Keratinocyte (primary cell): Measurements from ENCODE around the gene C2orf69. TPM values are rescaled to one million over a fixed set of nuclear protein-coding genes. Genes with fewer than 3 reads are reported as not detected.

Experiments used
- DNase-seq: peaks from one replicate; pipeline ENCODE4 v3.0.0-alpha.2; 2011; ENCODE audit warnings: low read depth, missing footprints, low spot score
- FAIRE-seq: peaks from 2 replicates; lab custom pipeline; 2011; peaks lifted over from hg19 to GRCh38; lab: Jason Lieb, UNC
- H2AFZ ChIP-seq: 2 replicates; pipeline ENCODE4 v1.6.0; 2012; ENCODE audit warnings: low read length, control low read depth, inconsistent platforms; ENCODE audit not compliant: control insufficient read depth
- H3K27ac ChIP-seq: 2 replicates; pipeline ENCODE4 v1.5.1; 2011; ENCODE audit warnings: low read length; ENCODE audit not compliant: control insufficient read depth, insufficient read depth
- H3K27me3 ChIP-seq: 3 replicates; pipeline ENCODE4 v1.6.0; 2011; ENCODE audit warnings: low read length; ENCODE audit not compliant: control insufficient read depth, insufficient read depth; ENCODE audit errors: extremely low read depth
- H3K36me3 ChIP-seq, 2 experiments: 2 replicates in 1 of 2; 3 replicates in 1 of 2; pipeline ENCODE4 v1.5.1; 2011; ENCODE audit warnings: low read length in 2 of 2, mild to moderate bottlenecking in 1 of 2; ENCODE audit not compliant: control insufficient read depth in 2 of 2, insufficient read depth in 2 of 2; ENCODE audit errors: extremely low read depth in 1 of 2
- H3K4me1 ChIP-seq: 3 replicates; pipeline ENCODE4 v1.5.1; 2011; ENCODE audit warnings: low read length; ENCODE audit not compliant: control insufficient read depth, insufficient read depth; ENCODE audit errors: extremely low read depth
- H3K4me2 ChIP-seq: 3 replicates; pipeline ENCODE4 v1.6.0; 2011; ENCODE audit warnings: low read depth, low read length; ENCODE audit not compliant: control insufficient read depth, insufficient read depth; ENCODE audit errors: extremely low read depth
- H3K4me3 ChIP-seq, 3 experiments: fragments of 200-600 bp in 1 of 3; sonication (generic) in 1 of 3; 2 replicates in 2 of 3; 3 replicates in 1 of 3; pipeline ENCODE4 v1.5.1; 2011 to 2016; ENCODE audit warnings: low read length in 3 of 3, mild to moderate bottlenecking in 3 of 3, control low read depth in 2 of 3, inconsistent platforms in 1 of 3, low read depth in 1 of 3, mixed read lengths in 1 of 3, mixed run types in 1 of 3, moderate library complexity in 1 of 3; ENCODE audit not compliant: control insufficient read depth in 2 of 3, insufficient read depth in 2 of 3; ENCODE audit errors: extremely low read depth in 1 of 3
- H3K79me2 ChIP-seq: 2 replicates; pipeline ENCODE4 v1.6.0; 2012; ENCODE audit warnings: low read length; ENCODE audit not compliant: control insufficient read depth, insufficient read depth
- H3K9ac ChIP-seq: 3 replicates; pipeline ENCODE4 v1.6.0; 2011; ENCODE audit warnings: low read length; ENCODE audit not compliant: control insufficient read depth, insufficient read depth; ENCODE audit errors: extremely low read depth
- H3K9me1 ChIP-seq: 3 replicates; pipeline ENCODE4 v1.6.0; 2011; ENCODE audit warnings: low read length; ENCODE audit not compliant: control insufficient read depth, insufficient read depth; ENCODE audit errors: extremely low read depth
- H3K9me3 ChIP-seq: 2 replicates; pipeline ENCODE4 v1.5.1; 2012; ENCODE audit warnings: low read depth, low read length; ENCODE audit not compliant: control insufficient read depth
- H4K20me1 ChIP-seq: 3 replicates; pipeline ENCODE4 v1.6.0; 2011; ENCODE audit warnings: low read length; ENCODE audit not compliant: control insufficient read depth, insufficient read depth; ENCODE audit errors: extremely low read depth
- CTCF ChIP-seq, 3 experiments: IDR thresholded peaks in 1 of 3; conservative IDR thresholded peaks in 1 of 3; optimal IDR thresholded peaks in 1 of 3; 2 replicates in 2 of 3; 3 replicates in 1 of 3; pipeline versions ENCODE3 to v1.5.1; 2011; ENCODE audit warnings: low read length in 3 of 3, mild to moderate bottlenecking in 3 of 3, moderate library complexity in 2 of 3, control low read depth in 1 of 3, inconsistent platforms in 1 of 3; ENCODE audit not compliant: insufficient read depth in 2 of 3; ENCODE audit errors: extremely low read depth in 1 of 3
- EZH2 ChIP-seq: IDR thresholded peaks from one replicate; pipeline ENCODE4 v1.6.1; 2012; ENCODE audit warnings: inconsistent platforms, mild to moderate bottlenecking, low read length, moderate library complexity
- dilution Hi-C: fragments of 300-500 bp; cut with MboI; formaldehyde crosslinking; loops from one replicate; pipeline ENCODE4 v1.7.0; 2020; ENCODE audit warnings: low sequenced_read_pairs; ENCODE audit not compliant: extremely low pct_ligation_motif_present
- polyA plus RNA-seq, 5 experiments: library from polyadenylated mRNA; depleted of rRNA in 3 of 5; stranded (reverse) in 3 of 5; stranded (forward) in 1 of 5; unstranded in 1 of 5; fragments of >200 nt; gene quantifications; 1 replicate in 1 of 5; 2 replicates in 3 of 5; 3 replicates in 1 of 5; pipeline versions ENCODE4 v1.2.1 to v1.2.3, GENCODE V29; 2011 to 2012; ENCODE audit warnings: missing spikeins in 2 of 5, low read depth in 1 of 5, low replicate concordance in 1 of 5

C2orf69 gene
- polyA plus RNA-seq, 1 donor (not counting 4 experiments of a cell fraction or from before 2014, with no cell fraction given): 8.6 TPM

DNA sequence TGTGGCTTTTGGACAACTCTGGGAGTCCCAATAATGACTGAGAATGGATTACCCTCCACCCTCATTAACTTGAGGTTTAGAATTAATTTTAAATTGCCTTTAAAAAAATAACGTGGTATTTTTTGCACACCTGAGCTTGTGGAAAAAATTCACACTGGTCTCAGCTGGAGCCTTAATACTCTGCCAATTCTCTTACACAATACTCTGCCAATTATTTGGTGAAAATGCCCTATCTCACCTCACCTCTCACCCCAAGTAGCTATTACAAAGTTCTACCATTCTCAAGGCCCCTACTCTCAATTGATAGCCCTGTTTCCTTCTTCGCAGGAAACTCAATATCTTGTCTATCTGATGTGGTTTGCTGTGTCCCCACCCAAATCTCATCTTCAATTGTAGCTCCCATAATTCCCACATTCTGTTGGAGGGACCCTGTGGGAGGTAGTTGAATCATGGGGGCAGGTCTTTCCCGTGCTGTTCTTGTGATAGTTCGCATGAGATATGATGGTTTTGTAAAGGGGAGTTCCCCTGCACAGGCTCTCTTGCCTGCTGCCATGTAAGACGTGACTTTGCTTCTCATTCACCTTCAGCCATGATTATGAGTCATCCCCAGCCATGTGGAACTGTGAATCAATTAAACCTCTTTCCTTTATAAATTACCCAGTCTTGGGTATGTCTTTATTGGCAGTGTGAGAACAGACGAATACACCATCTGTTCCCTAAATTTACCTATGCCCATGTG lies 27.4 kb upstream of the C2orf69 start:
- no peak for FAIRE-seq
- H3K4me1 ChIP-seq: no peaks in the 10 kb centered on the region
- no peak overlapping the region for H3K27ac ChIP-seq
- DNase-seq: no peak
- no peaks in the 10 kb centered on the region for H3K79me2 ChIP-seq
- H3K9me3 ChIP-seq: no peaks in the 10 kb centered on the region
- no peak overlapping the region for H3K4me2 ChIP-seq
- no peak overlapping the region for H2AFZ ChIP-seq
- no peaks in the 10 kb centered on the region for H4K20me1 ChIP-seq
- dilution Hi-C loops: no loop called here
- H3K4me3 ChIP-seq: no peak overlapping the region
- TF ChIP-seq EZH2 (no peak), CTCF (optimal IDR thresholded peaks at IDR 0.05 in 1 of 3, IDR thresholded peaks at IDR 0.05 in 1 of 3, conservative IDR thresholded peaks at IDR 0.05 in 1 of 3; ENCODE audit: extremely low read depth in 1 of 3, insufficient read depth in 2 of 3, low read length in 3 of 3) (no peak)
- no peaks in the 10 kb centered on the region for H3K36me3 ChIP-seq
- no peaks in the 10 kb centered on the region for H3K9me1 ChIP-seq
- no peaks in the 10 kb centered on the region for H3K27me3 ChIP-seq
- no peak overlapping the region for H3K9ac ChIP-seq

DNA sequence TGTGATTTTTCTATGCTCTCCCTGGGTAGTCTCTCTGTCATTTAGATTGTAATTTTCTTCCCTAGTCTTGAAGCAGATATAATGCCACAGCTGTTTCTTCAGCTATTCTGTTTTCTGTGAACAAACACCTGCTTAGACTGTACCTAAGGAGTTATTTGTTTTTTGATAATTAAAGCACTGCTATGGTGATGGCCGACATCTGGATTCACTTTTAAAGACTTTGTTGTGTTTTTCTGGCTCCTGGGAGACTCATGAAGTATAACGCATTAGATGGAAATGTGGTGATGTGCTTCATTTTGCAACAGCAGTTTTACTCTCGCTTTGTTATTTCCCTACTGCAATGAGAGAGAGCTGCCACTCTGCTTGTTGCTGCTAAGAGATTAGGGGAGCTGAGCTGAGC lies 15.7 kb upstream of the C2orf69 start:
- H2AFZ ChIP-seq: no peak overlapping the region
- no peaks in the 10 kb centered on the region for H3K79me2 ChIP-seq
- no peaks in the 10 kb centered on the region for H4K20me1 ChIP-seq
- no peak overlapping the region for H3K27ac ChIP-seq
- TF ChIP-seq EZH2 (no peak), CTCF (optimal IDR thresholded peaks at IDR 0.05 in 1 of 3, IDR thresholded peaks at IDR 0.05 in 1 of 3, conservative IDR thresholded peaks at IDR 0.05 in 1 of 3; ENCODE audit: extremely low read depth in 1 of 3, insufficient read depth in 2 of 3, low read length in 3 of 3) (no peak)
- no peak overlapping the region for H3K9ac ChIP-seq
- no peaks in the 10 kb centered on the region for H3K9me1 ChIP-seq
- no peaks in the 10 kb centered on the region for H3K9me3 ChIP-seq
- no peaks in the 10 kb centered on the region for H3K27me3 ChIP-seq
- no peak overlapping the region for H3K4me3 ChIP-seq
- no peak for DNase-seq
- no peak overlapping the region for H3K4me2 ChIP-seq
- no peaks in the 10 kb centered on the region for H3K36me3 ChIP-seq
- dilution Hi-C loops: no loop called here
- no peak for FAIRE-seq
- no peaks in the 10 kb centered on the region for H3K4me1 ChIP-seq
